Measurements from ENCODE around the gene SIT1.

The SIT1 gene

GRCh38 chr9:35682520-35683315, 32.0 kb upstream of the SIT1 start:
- DNase-seq: no peak

GRCh38 chr9:35682051-35682450, 31.3 kb upstream of the SIT1 start:
- no peak for DNase-seq

- no peak for DNase-seq
These were observed 30.7 kb upstream of the SIT1 start for GRCh38 chr9:35681341-35682002.

GRCh38 chr9:35680331-35681105, 29.8 kb upstream of the SIT1 start:
- no peak for DNase-seq

- DNase-seq: no peak
These were observed 29.1 kb upstream of the SIT1 start for GRCh38 chr9:35679766-35680330.

- no peak for DNase-seq
These were observed 28.4 kb upstream of the SIT1 start for GRCh38 chr9:35679091-35679490.

GRCh38 chr9:35675732-35676392, 25.1 kb upstream of the SIT1 start:
- DNase-seq: peak in 18 of 58 donors; percentile 6 to 37 (median 18)

- DNase-seq: no peak
These were observed 24.5 kb upstream of the SIT1 start for GRCh38 chr9:35675204-35675603.

GRCh38 chr9:35674025-35674361, 23.3 kb upstream of the SIT1 start:
- DNase-seq: no peak

GRCh38 chr9:35673132-35674024, 22.6 kb upstream of the SIT1 start, which contains the start of gene CA9:
CA9 (plus strand) TSS chr9:35673928; CDS start chr9:35673960, 32 bp downstream.
- peak in 23 of 58 donors; percentile 7 to 58 (median 23) for DNase-seq

GRCh38 chr9:35669331-35670145, 18.8 kb upstream of the SIT1 start:
- no peak for DNase-seq

- no peak for DNase-seq
These were observed 17.2 kb upstream of the SIT1 start for GRCh38 chr9:35667939-35668338.

GRCh38 chr9:35666549-35666948, 15.8 kb upstream of the SIT1 start:
- no peak for DNase-seq

GRCh38 chr9:35666045-35666444, 15.3 kb upstream of the SIT1 start:
- no peak for DNase-seq

- no peak for DNase-seq
These were observed 14.7 kb upstream of the SIT1 start for GRCh38 chr9:35665471-35665818.

- peak in 54 of 58 donors; percentile 12 to 75 (median 52) for DNase-seq
These were observed 14.1 kb upstream of the SIT1 start, which contains the start of gene ARHGEF39 for GRCh38 chr9:35664531-35665470. ARHGEF39 (minus strand) TSS chr9:35665195; CDS start chr9:35665169, 26 bp downstream.

GRCh38 chr9:35662437-35662836, 11.7 kb upstream of the SIT1 start:
- DNase-seq: no peak

All from anterior cingulate cortex (tissue), 58 donors.